Esophagus muscularis mucosa (tissue), 4 donors: ENCODE data around the gene OMA1. TPM values are rescaled to one million over a fixed set of nuclear protein-coding genes. Genes with fewer than 3 reads are reported as not detected.

Source experiments
- DNase-seq: peaks from one replicate; pipeline ENCODE4 v3.0.0-alpha.2; 2017; ENCODE audit errors: extremely low spot score
- H3K27ac ChIP-seq, 4 donors: fragments of 200-600 bp; sonication (generic); replicated peaks in 1 of 4; 1 replicate in 3 of 4; 2 replicates in 1 of 4; pipeline ENCODE4 v1.5.1; 2016 to 2019; ENCODE audit warnings: mild to moderate bottlenecking in 1 of 4
- H3K27me3 ChIP-seq, 4 donors: fragments of 200-600 bp; sonication (generic); one replicate each; pipeline versions ENCODE4 v1.5.1 to v1.6.0; 2016 to 2019
- H3K36me3 ChIP-seq, 4 donors: fragments of 200-600 bp; sonication (generic); one replicate each; pipeline ENCODE4 v1.5.1; 2016 to 2019
- H3K4me1 ChIP-seq, 4 donors: fragments of 200-600 bp; sonication (generic); one replicate each; pipeline ENCODE4 v1.5.1; 2016 to 2019
- H3K4me3 ChIP-seq, 4 donors: fragments of 200-600 bp; sonication (generic); 1 replicate in 2 of 4; 2 replicates in 2 of 4; pipeline ENCODE4 v1.5.1; 2016 to 2019; ENCODE audit warnings: mild to moderate bottlenecking in 4 of 4, moderate library complexity in 1 of 4
- H3K9me3 ChIP-seq, 4 donors: fragments of 200-600 bp; sonication (generic); 1 replicate in 3 of 4; 2 replicates in 1 of 4; pipeline ENCODE4 v1.5.1; 2016 to 2019
- CTCF ChIP-seq, 3 experiments: fragments of 200-600 bp in 2 of 3; fragments of 450-650 bp in 1 of 3; sonication (generic) in 2 of 3; IDR thresholded peaks; one replicate each; pipeline ENCODE4 v1.5.1; 2017 to 2019; ENCODE audit warnings: antibody characterized with exemption in 3 of 3, mild to moderate bottlenecking in 2 of 3, moderate library complexity in 1 of 3
- EP300 ChIP-seq: sonication (generic); formaldehyde crosslinking; IDR thresholded peaks from one replicate; pipeline ENCODE4 v1.6.1; 2017; ENCODE audit warnings: antibody characterized with exemption
- POLR2A ChIP-seq: fragments of 450-650 bp; IDR thresholded peaks from one replicate; pipeline ENCODE4 v1.6.1; 2017; ENCODE audit warnings: antibody characterized with exemption, moderate library complexity, mild to moderate bottlenecking, low read depth
- POLR2AphosphoS5 ChIP-seq, 2 donors: sonication (generic); formaldehyde crosslinking; IDR thresholded peaks; one replicate each; pipeline ENCODE4 v1.6.1; 2017; ENCODE audit warnings: antibody characterized with exemption in 2 of 2
- WGBS: methylation state at CpG from one replicate; pipeline ENCODE4 v1.1.5; 2018; 5-methylcytosine and 5-hydroxymethylcytosine counted together
- intact Hi-C: fragments of 100-400 bp; cut with DNase I; formaldehyde crosslinking; loops from one replicate; pipeline ENCODE4 v1.15.1; 2023
- total RNA-seq, 4 donors: library from RNA; depleted of rRNA; stranded (reverse); fragments of >200 nt; gene quantifications; one replicate each; pipeline versions ENCODE4 v1.1.0 to v1.2.1, GENCODE V29; 2016

The OMA1 gene
- total RNA-seq, 4 donors from 2014 or later, result 25.8 to 53.6 (median 32.9) TPM

GRCh38 chr1:58431901-58432620 lies 114.5 kb downstream of the OMA1 start:
- WGBS, result 95% methylated on average over 6 of the region's 6 CpGs
- intact Hi-C loops, result no loop called here
- Histone ChIP-seq H3K27me3 (no peaks in the 10 kb centered on the region), H3K4me3 (no peak overlapping the region), H3K9me3 (peaks cover 0 to 5% (median 0%) of the 10 kb centered on the region in 4 donors), H3K4me1 (peaks cover 0 to 6% (median 0%) of the 10 kb centered on the region in 4 donors), H3K36me3 (peaks cover 0 to 21% (median 0%) of the 10 kb centered on the region in 4 donors), H3K27ac (no peak overlapping the region)
- TF ChIP-seq CTCF (IDR thresholded peaks at IDR 0.05) (no peak), EP300 (no peak), POLR2AphosphoS5 (IDR thresholded peaks at IDR 0.05) (no peak), POLR2A (no peak)
- no peak for DNase-seq

Other genes starting within 250 kb of the OMA1 start
- 1 to 10 TPM; 1.8 to 3.4 (median 2.3) TPM for gene TACSTD2, start 30.5 kb upstream of the OMA1 start, total RNA-seq
- 10 to 100 TPM in 3 of 4 donors, 1 to 10 TPM in 1; 9.3 to 17.1 (median 14.0) TPM for gene MYSM1, start 153.3 kb upstream of the OMA1 start, total RNA-seq
- 100 to 1,000 TPM in 3 of 4 donors, 10 to 100 TPM in 1; 77.7 to 126 (median 111) TPM for gene JUN, start 237.3 kb upstream of the OMA1 start, total RNA-seq